GM03348 (cell line): ENCODE measurements around the gene PTPN1.
"Not testable (repeated sequence)": the region's sequence is repeated elsewhere in the genome, so short reads cannot be mapped to it uniquely, and the experiment has no call there.

ENCODE experiments used
- DNase-seq: peaks from one replicate; pipeline ENCODE4 v3.0.0; 2012; ENCODE audit warnings: low spot score

The PTPN1 gene

DNA sequence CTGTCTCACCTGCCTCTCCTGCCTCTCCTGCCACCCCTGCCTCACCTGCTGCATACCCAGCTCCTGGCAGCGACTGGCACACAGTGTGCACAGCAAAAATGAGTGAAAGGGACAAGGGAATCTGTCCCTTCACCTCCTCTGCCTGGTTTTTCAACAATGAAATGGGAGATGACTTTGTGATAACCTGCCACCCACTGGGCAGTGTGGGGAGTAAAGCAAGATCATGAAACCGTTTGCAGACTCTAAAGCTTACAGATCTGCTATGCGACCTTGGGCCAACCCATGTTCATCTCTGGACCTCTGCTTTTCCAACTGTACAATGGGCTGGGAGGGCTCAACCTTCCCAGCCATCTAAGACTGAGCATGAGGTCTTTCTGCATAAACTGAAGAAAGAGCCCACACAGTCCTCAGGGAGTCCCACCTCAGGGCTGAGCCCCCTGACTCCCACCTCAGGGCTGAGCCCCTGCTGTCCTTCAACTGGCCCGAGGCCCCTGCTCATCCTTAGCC lies 100.1 kb downstream of the PTPN1 start:
- no peak for DNase-seq

DNA sequence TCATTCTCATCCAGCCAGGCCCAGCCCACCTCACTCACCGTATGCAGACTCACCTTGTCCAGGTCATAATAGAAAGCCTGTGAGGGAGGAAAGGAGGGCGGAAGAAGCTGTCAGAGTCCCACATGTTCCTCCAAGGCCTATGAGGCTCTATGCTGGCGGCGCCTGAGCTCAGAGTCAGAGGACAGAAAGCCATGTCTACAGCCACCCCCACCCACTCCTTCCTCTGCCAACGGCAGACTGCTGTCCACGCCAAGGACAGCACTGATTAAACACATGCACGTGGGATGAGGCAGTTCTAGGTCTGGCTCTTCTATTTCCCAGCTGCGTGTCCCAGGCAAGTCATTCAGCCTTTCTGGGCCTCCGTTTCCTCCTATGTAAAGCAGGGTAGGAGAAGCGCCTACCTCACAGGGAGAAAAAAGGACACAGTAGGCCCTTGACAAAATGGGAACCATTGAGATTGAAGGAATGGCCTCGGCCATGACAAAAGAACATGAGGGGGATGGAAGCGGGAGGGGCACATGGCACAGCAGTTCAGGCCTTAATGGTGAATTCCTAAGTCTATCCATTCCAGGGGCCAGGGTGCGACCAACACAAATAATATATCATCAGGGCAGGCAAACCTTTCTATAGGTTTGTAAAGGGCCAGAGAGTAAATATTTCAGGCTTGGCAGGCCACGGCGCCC lies 101.1 kb downstream of the PTPN1 start:
- DNase-seq, result peak; percentile 76

DNA sequence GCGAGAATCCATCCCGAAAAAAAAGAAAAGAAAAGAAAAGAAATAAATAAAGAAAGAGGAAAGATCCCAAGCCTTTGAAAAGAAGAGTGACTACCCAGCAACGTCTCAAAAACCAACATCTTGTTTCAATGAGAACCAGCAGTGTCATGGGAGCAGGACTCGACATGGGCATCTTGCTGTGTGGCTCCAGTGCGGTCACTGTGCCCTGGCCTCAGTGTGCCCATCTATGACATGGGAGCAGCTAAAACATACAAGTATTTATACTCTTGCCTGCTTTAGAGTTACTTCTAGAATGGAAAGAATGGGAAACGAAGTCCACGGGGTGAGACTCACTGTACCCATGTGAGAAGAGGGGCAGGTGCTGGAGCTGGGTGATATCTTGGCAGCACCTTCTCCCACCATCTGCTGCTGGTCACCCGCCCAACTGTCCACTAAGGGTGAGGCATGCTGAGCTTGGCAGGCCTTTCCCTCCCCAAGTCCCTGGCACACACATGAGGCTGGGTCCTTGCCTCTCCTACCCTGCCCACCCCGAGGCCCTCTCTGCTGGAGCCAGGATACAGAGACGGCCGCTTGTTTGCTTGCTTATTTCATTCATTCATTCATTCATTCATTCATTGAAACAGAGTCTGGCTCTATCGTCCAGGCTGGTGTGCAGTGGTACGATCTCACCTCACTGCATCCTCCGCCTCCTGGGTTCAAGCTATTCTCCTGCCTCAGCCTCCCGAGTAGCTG lies 103.4 kb downstream of the PTPN1 start:
- no peak for DNase-seq

DNA sequence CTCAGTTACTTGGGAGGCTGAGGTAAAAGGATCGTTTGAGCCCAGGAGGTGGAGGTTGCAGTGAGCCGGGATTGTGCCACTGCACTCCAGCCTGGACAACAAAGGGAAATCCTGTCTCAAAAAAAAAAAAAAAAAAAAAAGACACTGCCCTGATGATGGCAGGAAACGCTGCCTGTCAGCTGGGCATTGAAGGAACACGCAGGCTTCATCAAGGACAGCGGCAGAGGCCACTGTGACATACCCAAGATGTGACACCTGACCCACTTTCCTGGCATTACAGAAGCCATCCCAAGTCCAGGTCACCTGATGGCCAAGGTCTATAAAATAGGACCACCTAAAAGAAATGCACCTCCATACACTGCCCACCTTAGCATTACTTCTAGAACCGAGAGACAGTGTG lies 105.2 kb downstream of the PTPN1 start:
- no peak for DNase-seq

DNA sequence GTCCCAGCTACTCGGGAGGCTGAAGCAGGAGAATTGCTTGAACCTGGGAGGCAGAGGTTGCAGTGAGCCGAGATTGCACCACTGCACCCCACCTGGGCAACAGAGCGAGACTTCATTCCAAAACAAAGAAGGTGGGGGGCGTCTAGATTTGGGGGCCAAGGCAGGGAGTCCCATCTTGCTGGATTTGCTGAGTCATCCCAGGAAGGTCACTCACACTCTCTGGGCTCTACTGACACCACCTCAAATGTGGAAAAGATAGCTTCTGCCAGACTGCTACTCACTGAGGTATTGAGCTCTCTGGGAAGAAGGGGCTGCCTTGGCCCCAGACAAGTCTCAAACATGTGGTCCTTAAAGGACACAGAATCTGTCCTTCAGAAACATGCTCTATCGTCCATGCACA lies 106.8 kb downstream of the PTPN1 start:
- DNase-seq, result no peak

DNA sequence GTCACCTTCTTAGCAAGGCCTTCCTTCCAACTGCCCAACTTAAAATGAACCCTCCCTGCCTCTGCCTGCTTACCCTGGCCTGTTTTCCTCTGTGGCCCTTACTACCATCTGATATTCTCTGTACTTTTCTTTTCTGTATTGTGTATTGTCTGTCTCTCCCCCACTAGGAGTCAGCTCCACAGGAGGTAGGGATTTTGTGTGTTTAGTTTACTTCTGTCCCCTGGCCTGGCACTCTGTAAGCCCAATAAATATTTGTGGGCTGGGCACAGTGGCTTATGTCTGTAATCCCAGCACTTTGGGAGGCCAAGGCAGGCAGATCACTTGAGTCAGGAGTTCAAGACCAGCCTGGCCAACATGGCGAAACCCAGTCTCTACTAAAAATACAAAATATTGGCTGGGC lies 108.4 kb downstream of the PTPN1 start:
- no peak for DNase-seq

DNA sequence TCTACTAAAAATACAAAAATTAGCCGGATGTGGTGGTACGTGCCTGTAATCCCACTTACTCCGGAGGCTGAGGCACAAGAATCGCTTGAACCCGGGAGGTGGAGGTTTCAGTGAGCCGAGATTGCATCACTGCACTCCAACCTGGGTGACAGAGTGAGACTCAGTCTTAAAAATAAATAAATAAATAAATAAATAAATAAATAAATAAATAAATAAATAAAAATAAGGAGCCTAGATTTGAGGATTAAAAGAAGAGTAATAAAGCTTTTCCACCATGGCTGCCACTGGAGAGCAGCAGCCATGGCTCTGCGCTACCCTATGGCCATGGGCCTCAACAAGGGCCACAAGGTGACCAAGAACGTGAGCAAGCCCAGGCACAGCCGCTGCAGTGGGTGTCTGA lies 110.3 kb downstream of the PTPN1 start:
- not testable (repeated sequence) for DNase-seq

DNA sequence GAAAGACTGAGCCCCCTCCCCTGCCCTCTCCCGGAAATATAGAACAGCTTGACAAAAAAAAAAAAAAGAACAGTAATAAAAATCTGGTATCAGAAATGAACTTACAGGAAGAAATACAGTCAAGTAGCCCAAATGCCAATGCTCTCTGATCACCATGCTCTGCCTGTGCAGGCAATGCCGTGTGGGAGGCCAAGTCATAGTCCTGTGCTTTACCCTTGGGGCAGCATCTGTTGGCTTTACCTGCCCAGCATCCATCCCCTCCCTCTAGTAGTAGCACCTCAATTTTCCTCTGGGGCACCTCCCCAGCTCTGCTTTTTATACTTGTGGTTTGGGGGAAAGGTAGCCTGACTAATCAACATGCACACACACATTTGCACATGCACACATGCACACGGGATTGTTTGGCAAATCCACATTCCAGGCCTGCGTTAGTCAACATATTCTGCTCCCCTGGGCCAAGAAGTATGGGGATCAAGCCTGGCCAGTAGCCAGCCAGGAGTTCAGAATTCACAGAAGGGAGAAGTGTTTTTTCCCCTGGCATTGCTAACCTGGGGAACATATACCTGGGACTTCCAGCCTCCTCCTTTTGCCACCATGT lies 111.0 kb downstream of the PTPN1 start:
- no peak for DNase-seq

DNA sequence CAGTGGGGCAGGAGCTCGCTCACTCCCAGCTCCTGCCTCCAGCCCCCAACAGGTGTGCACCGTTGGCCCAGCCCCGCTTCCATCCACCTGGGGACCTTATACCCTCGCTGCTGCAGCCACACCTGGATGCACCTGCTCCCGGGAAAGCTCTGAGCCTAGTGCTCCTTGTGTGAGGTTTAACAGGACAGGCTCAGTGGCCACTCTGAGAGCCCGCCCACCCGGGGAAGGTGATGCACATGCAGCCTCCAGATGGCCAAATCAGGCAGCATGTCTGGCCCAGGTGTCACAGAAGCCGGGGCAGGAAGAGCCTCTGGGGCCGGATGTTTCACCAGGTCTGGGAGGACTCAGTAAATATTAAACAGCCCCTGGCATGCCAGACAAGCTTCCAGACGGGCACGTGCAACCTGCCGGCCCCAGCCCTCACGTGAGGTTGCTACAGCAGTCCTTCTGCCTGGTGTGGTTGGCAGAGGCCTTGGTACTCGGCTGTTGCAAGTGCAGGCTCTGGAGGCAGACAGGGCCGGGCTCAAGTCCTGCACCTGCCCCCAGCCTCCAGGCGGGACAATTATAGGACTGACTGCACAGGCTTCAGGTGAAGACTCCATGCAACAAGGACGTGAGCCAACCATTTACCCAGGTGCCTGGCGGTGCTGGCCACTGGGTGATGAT lies 114.3 kb downstream of the PTPN1 start:
- no peak for DNase-seq

DNA sequence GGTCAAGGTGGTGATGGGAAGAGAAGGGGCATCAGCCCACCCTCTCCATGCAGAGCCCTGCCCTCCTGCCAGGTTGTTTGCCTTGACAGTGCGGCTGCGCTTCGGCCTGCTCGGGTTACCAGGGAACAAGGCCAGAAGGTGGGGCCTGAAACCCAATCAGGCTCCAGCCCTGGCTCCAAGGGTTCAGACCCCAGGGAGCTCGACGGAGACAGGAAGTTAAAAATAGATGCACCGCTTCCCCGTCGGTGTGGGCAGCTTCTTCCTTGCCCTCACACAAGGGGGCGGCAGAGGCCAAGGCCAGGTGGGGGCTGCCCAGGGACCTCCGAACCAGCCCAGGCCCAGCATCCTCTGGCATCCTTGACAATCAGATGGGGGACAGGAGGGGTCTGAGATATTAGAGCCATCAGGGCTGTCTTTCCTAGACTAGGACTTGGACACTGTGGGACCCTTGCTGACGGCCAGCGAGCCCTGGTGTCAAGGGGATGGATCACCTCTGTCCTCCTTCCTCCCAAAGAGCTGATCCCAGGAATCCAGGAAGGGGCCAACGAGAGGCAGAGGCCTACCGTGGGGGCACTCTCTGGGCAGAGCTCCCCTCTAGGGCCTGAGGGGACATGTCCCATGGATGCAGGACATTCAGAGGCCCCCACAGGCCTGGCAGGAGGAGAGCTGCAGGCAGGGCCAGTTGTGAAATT lies 115.9 kb downstream of the PTPN1 start:
- DNase-seq, result peak; percentile 86

DNA sequence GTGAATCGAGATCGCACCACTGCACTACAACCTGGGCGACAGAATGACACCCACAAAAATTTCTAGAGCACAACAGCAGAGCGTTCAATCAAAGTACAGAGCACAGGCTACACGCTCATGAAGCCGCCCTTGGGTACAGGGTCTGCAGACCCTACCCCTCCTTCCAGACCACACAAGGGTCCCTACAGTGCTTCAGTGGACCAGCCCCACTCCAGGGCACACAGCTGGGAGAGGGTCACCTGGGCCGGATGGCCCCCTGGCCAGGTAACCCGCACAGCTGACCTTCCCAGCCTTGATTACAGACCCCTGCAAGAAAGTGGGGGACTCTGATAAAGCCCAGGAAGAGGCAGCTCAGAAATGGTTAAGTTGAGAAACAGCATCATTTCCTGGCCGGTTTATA lies 117.6 kb downstream of the PTPN1 start:
- DNase-seq, result no peak

DNA sequence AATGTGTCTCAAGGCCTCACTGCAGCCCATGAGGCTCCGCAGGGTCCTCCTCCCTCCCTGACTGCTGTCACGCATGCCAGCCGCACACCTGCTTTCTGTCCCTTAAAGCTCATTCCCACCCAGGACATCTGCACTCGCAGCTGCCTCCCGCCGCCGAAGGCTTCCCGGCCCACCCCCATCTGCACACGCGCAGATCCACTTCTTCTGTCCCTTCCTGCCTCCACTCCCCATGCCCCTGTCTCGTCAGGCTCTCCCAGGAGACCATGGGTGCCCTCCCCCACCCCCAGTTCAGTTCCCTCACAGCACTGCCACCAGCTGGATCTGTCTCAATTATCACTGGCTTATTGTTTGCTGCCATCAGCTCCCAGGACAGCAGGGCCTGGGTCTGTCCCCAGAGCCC lies 118.1 kb downstream of the PTPN1 start:
- no peak for DNase-seq

DNA sequence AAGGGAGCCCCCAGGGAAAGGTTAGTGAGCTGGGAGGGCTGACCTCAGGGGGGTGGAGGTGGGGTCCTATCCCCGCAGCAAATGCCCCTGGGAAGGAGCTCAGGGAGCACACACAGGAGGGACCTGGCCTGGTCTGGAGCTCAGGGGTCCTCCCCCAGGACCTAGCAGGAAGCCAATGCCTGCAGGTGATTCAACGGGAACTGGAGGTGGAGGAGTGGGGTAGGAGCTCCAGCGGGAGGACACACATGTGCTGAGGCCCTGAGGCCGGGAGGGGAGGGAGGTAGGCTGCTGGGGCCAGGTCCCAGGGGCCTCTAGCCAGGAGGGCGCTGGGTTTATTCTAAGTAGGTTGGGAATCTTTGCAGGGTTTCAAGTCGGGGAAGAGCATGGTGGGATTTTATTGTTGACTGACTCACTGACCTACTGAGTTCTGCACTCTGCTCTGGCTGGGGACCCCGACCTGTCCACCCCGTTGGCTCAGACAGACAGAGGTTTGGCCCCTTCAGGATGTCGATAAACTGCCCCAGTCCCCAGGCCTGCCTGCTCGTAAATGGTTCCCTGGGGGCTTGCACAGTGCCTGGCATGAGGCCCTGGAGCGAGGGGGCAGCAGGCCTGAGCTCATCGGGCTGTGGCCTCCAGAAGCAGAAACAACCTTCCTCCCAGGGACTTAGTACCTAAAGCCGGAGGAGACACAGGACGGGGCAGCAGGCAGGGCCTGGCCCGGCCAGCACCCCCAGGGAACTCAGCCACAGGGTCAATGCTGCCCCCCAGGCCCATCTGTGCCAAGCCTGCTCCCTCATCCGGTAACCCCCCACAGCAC lies 118.9 kb downstream of the PTPN1 start:
- DNase-seq, result no peak

DNA sequence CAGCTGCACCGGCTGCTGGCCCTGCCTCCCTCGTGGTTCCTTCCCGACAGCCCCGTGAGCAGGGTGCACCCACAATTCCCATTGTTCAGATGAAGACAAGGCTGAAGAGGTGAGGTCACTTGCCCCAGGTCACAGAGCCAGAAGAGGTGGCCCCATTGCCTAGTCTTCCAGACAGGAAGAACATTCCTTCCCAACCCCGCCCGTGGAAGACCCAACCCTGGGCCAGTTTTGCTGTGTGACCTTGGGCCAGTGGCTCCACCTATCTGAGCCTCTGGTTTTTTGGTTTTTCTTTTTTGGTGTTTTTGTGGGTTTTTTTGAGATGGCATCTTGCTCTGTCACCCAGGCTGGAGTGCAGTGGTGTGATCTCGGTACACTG lies 119.5 kb downstream of the PTPN1 start:
- DNase-seq, result no peak

DNA sequence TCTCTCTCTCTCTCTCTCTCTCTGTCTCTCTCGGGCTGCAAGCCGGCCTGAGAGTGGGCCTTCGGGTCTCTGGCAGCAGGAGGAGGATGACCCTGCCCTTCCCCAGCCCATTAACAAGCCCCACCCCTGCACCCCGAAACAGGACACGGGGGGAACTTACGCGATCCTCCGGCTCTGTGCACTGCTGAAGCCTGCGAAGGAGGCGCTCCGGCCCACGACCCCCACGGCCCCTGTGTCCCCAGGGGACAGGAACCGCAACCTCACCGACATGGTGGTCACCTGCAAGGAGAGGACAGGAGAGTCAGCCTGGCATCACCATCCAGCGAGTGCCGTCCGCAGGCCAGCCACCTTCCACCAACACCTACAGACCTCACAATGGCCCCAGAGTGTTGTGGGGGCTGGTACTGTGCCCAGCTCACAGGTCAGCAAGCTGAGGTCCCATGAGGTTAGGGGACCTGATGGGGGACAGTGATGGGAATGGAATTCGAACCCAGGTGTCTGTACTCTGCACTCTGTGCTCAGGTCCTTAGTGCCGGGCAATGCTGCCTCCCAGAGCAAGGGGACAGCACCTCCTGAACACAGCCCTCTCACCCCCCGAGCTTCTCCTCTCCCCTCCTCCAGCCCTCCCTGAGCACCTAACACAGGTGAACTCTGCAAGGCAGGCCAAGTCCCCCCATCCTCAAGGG lies 120.5 kb downstream of the PTPN1 start:
- DNase-seq, result no peak

DNA sequence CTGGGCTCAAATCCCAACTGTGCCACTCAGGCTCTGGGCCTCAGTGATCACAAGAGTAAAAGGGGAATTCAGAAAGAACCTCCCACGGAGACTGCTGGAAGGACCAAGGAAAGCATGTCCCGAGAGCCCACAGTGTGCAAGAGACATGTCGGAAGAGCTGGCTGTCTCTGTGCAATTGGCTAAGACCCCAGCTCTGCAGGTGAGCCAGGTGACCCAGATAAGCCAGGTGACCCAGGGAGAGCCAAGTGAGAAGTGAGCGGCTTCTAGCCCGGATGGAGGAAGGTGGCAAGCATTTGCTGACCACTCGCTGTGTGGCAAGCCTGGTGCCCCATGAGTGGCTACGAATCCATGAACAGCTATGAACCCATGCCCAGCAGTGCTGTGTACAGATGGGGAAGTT lies 122.1 kb downstream of the PTPN1 start:
- DNase-seq, result no peak

DNA sequence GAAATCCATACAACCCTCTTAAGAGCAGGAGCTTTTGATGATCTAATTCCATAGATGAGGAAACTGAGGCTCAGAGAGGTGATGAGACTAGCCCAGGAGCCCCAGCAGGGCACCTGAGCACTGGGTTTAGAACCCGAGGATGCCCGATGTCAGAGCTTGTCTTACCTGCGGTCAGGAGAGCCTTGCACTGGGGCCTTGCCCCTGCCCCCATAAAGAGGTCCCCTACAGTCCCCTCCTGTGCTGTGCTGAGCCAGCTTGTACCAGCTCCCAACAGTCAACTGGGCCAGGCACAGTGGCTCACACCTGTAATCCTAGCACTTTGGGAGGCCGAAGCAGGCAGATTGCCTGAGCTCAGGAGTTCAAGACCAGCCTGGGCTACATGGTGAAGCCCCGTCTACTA lies 122.5 kb downstream of the PTPN1 start:
- DNase-seq, result no peak

DNA sequence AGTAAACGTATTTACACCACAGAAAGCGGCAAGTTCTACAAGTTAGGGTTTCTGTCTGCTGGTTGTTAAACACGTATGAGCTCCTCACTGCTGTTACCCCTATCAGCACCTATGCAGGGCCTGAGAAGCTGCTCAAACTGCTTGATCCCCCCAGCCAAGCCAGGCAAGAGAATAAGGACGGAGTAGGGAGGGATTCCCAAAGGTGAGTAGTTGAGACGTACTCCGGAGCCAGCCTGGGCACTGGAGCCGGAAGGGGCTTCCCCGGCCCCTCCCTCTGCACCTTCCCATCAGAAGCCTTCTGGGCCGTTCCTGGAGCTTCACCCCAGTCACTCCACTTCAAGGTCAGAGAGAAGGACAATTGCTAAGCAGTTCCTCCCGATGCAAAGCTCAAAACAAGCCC lies 123.2 kb downstream of the PTPN1 start:
- no peak for DNase-seq

DNA sequence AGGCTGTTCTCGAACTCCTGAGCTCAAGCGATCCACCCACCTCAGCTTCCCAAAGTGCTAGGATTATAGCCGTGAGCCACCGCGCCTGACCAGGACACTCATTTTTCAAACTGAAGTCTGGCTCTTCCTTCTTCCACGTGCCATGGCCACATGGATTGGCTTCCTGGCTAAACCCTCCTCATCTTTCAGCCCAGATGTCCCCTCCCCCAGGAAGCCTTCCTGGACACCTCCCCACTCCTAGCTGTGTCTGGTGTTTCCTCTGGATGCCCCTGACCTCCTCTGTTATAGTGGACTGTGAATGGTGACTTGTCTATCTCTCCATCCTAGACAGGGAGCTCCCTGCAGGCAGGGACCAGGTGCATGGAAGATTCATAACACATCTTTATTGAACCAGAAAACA lies 124.0 kb downstream of the PTPN1 start:
- no peak for DNase-seq
